HG03354 (cell line): Measurements from ENCODE around the gene CDKN2D.

Source experiments
- ATAC-seq: cut with Tn5 transposase; IDR thresholded peaks from one replicate; pipeline ENCODE4 v1.9.1; 2021; ENCODE audit warnings: mild to moderate bottlenecking; ENCODE audit not compliant: unreplicated experiment, poor library complexity, severe bottlenecking

CDKN2D gene

GRCh38 chr19:10568826-10569651, at the start of gene CDKN2D:
CDKN2D (minus strand) TSS chr19:10568979; CDS start chr19:10568653, 326 bp downstream.
- ATAC-seq: peak; percentile 72

GRCh38 chr19:10617409-10618121, 48.8 kb upstream of the CDKN2D start:
- ATAC-seq: no peak

- no peak for ATAC-seq
These were observed 46.7 kb upstream of the CDKN2D start for GRCh38 chr19:10615429-10616023.

- ATAC-seq: no peak
These were observed 43.8 kb upstream of the CDKN2D start for GRCh38 chr19:10612499-10613119.

- ATAC-seq: no peak
These were observed 43.1 kb upstream of the CDKN2D start for GRCh38 chr19:10611907-10612306.

GRCh38 chr19:10604460-10604980, 35.7 kb upstream of the CDKN2D start:
- ATAC-seq: peak; percentile 28

GRCh38 chr19:10603873-10604459, 35.2 kb upstream of the CDKN2D start:
- peak; percentile 29 for ATAC-seq

GRCh38 chr19:10603084-10603872, 34.5 kb upstream of the CDKN2D start:
- peak; percentile 55 for ATAC-seq

GRCh38 chr19:10602330-10603083, 33.7 kb upstream of the CDKN2D start:
- peak; percentile 54 for ATAC-seq

- no peak for ATAC-seq
These were observed 33.2 kb upstream of the CDKN2D start for GRCh38 chr19:10601999-10602329.

GRCh38 chr19:10600149-10600548, 31.4 kb upstream of the CDKN2D start:
- no peak for ATAC-seq

GRCh38 chr19:10593820-10594637, 25.2 kb upstream of the CDKN2D start:
- peak; percentile 56 for ATAC-seq

GRCh38 chr19:10593148-10593547, 24.4 kb upstream of the CDKN2D start:
- ATAC-seq: no peak

- no peak for ATAC-seq
These were observed 19.0 kb upstream of the CDKN2D start for GRCh38 chr19:10587839-10588150.

- no peak for ATAC-seq
These were observed 18.5 kb upstream of the CDKN2D start, which contains the start of gene AP1M2 for GRCh38 chr19:10587022-10587838. AP1M2 (minus strand) TSS chr19:10587312; CDS start chr19:10587231, 81 bp downstream.

GRCh38 chr19:10586396-10586795, 17.6 kb upstream of the CDKN2D start:
- no peak for ATAC-seq
